Fibroblast of skin of abdomen (primary cell): ENCODE measurements around the gene LRRC4B.
"Not testable (repeated sequence)": the region's sequence is repeated elsewhere in the genome, so short reads cannot be mapped to it uniquely, and the experiment has no call there.

Experiments used
- DNase-seq: peaks from one replicate; pipeline ENCODE4 v3.0.0-alpha.2; 2013

Gene LRRC4B

DNA sequence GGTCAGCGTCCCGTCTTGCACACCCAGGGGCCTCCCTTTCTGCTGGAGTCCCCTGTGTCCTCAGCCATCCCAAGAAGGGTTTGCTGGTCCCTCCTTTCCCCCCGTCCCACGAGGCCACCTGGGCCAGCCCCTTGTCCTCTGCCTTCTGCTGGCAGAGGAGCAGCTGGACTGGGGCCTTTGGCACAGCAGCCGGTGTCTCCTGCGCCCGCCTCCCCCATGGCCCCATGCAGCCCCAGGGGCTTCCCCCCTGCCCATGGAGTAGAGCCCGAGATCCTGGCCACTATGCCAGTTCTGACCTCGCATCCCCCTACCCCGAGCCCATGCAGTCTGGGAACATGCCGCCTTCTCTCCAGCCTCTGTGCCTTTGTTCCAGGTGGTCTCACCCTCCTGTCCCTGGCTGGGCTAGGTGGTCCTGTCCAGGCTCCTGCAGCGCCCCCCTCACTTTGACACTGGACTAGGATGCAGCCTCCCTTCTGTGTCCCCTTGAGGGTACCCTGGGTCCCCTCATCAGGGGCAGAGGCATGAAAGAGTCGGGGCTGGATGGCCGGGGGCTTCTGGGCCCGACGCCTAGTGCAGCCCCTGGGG is 85.9 kb downstream of the LRRC4B start:
- DNase-seq: no peak

DNA sequence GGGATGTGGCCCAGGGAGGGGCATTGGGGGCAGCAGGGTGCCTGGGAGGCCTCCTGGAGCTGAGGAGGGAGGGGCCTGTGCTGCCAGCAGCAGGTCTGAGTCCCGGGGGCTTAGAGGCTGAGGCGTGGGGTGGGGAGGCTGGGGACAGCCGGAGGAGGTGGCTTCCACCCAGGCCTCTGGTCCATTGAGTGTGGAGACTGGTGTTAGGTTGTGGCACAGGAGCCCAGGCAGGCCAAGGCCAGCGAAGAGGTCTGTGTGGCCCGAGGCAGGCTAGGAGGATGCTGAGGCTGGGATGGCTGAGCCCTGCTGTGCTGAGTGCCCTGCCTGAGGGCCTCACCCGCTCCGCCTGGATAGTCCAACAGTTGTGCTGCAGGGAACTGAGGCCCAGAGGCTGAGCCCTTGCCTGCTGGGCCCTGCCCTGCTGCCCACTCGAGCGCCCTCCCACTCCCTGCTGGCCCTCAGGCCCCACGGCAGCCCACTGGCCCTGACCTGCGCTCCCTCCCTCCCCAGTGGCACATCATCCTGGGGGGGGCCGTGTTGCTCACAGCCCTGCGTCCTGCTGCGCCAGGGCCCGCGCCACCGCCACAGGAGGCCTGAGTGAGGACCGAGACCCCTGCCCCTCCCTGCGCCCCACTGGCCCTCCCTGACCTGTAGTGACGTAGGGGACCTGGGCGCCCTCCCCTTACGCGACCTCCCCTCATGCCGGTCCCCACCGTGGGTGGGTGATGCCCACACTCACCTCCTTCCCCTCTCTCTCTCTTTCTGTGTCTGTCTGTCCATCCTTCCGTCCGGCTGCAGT is 86.7 kb downstream of the LRRC4B start:
- DNase-seq: no peak

DNA sequence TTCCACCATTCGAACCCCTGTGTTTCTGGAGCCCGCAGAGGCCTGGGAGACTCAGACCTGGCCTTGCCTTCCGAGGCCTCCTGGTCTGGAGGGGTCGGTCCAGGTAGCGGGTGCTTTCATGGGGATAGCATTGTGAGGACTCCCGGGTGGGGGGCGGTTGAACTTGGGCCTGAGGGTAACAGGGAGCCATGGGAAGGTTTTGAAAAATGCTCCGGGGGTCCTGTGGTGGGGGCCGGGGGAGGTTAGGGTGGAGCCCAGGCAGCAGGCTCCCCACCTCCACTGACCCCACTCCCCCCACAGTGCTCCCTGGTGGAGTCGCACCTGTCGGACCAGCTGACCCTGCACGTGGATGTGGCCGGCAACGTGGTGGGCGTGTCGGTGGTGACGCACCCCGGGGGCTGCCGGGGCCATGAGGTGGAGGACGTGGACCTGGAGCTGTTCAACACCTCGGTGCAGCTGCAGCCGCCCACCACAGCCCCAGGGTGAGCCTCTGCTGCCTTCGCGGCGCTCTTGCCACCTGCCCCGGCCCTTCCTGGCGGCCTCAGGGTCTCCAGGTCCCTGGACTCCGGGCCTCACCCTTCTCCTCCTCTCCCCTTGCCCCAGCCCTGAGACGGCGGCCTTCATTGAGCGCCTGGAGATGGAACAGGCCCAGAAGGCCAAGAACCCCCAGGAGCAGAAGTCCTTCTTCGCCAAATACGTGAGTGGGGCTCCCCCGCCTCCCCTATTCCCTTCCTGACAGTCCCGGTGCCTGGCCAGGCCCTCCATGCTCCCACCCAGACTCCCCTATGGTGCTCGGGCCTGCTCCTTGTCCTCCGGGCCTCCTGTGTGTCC is 87.7 kb downstream of the LRRC4B start:
- no peak for DNase-seq

DNA sequence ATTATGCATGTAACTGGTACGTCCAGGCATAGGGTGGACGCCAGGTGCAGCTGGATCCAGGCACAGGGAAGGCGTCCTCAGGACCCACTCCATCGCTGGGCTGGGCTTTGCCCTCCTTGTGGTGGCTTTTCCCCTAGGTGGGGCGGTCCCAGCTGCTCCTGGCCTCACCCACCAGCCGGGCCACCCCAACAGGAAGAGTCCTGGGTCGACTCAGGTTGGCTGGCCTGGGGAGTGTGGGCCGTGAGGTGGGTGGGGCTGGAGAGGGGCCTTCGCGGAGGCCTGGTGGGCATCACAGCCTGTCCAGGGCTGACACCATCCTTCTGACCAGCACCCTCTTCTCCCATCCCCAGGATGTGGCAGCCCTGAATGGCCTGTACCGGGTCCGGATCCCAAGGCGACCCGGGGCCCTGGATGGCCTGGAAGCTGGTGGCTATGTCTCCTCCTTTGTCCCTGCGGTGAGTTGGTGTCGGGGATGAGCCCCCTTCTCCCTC is 88.4 kb downstream of the LRRC4B start:
- DNase-seq: no peak

DNA sequence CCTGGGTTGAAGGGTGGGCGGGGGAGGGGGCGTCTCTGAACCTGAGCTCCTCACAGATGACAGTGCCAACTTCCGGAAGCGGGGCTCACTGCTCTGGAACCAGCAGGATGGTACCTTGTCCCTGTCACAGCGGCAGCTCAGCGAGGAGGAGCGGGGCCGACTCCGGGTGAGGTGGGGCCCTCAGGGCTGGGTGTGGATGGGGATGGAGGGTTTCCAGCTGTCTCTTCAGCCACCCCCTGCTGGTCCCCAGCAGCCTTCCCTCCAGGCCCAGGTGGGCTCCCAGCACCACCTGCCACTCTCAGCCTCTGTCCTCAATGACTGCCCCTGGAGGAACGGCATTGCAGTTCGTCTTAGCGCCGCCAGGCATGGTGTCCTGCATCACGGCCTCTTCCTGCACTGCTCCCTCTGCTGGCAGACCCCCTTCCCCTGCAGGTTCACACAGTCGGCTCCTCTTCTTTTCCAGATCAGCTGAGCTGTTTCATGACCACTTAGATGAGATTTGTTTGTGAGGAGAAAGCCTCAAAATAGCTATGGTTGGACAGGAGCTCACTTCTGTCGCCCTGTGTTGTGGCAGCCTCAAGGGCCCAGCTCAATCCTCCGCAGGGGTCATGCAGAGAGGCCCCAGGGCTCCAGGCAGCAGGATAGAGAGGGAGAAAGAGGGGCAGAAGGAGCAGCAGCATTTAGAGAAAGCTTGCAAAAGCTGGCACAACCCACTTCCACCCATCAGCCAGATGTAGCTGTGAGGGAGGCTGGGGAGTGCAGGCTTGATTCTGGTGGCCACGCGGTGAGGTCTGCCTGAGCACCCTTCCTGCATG is 89.1 kb downstream of the LRRC4B start:
- DNase-seq: peak; percentile 14

DNA sequence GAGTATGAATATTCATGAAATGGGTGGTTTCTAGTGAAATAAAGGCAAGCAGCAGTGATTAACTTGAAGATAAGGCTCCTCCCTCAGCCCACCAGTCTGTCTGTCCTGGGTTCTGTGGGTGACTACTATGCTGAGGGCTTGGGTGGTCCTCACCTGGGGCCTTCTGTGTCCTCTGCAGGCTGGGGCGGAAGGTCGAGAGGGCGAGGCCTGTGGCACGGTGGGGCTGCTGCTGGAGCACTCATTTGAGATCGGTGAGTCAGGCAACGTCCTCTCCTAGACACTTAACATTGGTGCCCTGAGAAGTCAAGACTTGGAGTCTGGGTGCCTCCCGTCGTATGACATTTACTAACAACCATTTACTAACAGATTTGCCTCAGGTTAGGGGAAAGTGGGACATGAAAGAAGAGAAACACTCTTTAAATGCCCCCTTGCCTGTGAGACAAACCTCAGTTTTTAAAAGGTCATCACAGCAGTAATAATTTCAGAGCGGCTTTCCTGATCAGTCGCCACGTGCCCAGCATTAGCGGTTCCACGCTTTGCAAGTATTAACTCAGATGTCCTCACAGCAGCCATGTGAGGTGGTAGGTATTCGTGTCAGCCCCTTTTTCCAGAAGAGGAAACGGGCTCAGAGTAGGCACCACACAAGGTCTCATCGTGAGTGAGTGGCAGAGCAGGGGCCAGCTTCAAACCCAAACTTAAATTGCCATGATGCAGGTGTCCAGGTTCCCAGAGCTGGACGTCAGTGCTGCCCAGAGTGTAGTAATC is 90.3 kb downstream of the LRRC4B start:
- no peak for DNase-seq

DNA sequence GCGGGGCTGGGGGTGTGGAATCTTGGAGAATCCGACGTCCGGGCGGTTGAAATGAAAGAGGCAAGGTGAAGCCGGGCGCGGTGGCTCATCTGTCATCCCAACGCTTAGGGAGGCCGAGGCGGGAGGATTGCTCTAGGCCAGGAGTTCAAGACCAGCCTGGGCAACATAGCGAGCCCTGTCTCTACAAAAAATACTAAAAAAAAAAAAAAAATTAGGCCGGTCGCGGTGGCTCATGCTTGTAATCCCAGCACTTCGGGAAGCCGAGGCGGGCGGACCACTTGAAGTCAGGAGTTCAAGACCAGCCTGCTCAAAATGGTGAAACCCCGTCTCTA is 91.4 kb downstream of the LRRC4B start:
- no peak for DNase-seq

DNA sequence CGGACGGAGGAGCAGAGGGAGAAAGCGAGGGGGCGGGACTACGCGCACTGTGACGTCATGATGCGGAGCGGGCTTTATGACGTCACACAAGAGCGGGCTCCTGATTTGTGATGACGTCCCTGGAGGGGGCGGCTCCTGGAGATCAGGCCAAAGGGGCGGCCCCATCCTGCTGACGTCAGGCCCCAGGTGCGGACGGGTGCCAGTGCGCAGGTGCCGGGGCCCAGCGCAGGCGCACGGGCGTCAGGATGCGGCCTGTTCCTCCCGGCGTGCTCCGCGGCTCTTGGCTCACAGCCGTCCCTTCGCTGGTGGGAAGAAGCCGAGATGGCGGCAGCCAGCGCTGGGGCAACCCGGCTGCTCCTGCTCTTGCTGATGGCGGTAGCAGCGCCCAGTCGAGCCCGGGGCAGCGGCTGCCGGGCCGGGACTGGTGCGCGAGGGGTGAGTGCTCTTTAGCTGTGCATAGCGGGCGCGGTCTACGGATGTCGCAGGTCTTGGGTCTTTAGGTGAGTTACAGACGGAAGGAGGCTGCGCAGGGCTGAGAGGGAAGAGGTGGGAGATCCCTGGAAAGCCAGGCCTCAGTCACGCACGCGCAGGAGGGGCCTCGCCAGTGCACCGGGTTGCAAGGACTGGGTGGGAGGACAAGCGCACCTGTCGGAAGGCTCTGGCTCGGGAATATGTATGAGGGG is 91.9 kb downstream of the LRRC4B start, which contains the start of the genes EMC10 and GARIN5A:
Gene EMC10, plus strand, starts transcription at position 284 of the 683 bp plus-strand sequence. Its CDS starts 38 bp downstream, at position 322.
Gene GARIN5A, minus strand, starts transcription at position 625 of the 683 bp plus-strand sequence. Its CDS starts 460 bp downstream, at position 165.
- DNase-seq: peak; percentile 93

DNA sequence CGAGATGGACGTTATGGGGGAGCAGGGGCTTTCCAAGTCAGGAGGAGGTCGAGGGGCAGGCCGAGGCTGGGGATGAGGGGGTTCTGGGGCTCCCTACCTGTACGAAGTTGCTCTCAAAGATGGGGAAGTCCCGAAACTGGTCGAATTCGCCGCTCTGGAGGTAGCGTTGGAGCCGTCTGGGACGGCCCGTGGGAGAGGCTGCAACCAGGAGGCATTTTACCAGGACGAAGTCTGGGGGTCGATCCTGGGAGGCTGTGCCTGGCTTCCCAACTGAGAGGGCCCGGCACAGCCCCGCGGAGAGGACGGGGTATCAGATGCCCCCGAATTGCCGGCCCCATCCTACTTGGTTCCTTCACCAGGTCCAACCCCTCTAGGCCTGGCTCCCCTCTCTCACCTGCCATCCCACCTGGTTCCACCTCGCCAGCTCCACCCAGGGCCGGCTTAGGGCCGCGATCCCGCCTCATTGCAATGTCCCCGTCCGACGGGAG is 92.5 kb downstream of the LRRC4B start:
- no peak for DNase-seq

DNA sequence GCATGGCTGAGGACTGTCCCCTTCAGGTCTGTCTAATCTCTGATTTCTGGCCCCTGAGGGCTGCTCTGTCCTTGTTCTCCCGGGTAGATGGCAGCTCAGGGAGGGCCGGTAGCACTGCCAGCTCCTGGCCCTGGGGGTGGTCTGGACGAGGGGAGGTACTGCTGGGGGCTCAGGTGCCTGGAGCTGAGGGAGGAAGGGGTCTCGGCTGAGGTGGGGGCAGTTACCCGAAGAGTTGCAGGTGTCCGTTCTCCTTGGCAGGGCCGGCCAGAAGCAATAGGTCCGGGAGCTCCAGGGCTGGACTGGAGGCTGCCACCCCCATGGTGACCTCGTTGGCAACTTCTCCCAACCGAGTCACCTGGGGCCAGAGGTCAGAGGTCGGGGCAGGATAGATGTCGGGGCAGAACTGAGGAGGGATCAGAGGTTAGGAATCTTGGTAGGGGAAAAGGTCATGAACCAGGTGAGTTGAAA is 93.1 kb downstream of the LRRC4B start:
- DNase-seq: no peak

DNA sequence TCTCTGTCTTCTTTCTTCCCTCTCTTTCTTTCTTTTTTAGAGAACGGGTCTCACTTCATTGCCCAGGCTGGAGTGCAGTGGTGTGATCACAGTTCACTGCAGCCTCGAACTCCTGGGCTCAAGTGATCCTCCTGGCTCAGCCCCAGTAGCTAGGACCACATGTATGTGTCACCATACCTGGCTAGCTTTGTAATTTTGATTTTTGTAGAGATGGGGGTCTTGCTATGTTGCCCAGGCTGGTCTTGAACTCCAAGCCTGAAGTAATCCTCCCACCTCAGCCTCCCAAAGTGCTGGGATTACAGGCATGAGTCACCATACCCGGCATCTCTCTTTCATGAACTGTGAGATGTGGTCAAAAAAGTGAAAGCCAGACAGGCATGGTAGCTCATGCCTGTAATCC is 94.9 kb downstream of the LRRC4B start:
- not testable (repeated sequence) for DNase-seq

DNA sequence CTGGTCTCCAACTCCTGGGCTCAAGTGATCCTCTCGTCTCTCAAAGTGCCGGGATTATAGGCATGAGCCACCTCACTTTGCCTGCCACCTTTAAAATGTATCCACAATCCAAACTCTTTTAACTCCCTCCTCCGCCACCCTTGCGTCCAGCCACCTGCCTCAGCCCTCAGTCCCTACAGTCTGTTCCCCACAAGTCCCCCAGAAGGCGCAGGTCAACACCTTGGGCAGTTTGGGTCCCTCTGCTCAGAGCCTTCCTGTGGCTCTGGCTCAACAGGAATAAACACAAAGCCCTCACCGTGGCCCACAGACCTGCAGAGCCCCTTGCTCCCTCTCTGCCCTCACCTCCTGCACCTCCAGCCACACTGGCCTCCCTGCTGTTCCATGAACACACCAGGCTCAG is 99.4 kb downstream of the LRRC4B start:
- no peak for DNase-seq

DNA sequence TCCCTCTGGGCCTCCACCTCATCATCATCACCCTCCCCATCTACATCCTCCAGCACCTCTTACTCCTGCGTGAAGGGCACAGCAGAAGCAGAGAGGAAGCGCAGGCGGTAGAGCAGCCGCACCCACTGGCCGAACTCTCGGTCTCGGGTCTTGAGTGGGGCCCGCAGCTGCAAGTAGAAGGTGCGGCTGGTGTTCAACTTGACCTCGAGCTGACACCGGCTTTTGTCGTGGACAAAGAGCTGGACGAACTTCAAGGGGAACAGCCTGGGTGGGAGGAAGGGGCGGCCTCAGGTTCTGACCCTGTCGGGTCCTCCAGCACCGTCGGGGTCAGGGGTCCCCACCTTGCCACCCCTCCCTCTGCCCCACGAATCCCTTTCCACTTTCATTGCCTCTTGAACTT is 100.7 kb downstream of the LRRC4B start:
- no peak for DNase-seq
